GM12878 (cell line): ENCODE data around the gene HNF4A.

Source experiments
- EP300 ChIP-seq, 2 experiments: fragments of 150-350 bp in 1 of 2; IDR thresholded peaks; 2 replicates each; pipeline ENCODE4 v1.6.1; 2011 to 2012; ENCODE audit warnings: low read depth in 2 of 2, low read length in 2 of 2, borderline replicate concordance in 1 of 2, improper control_type of control experiment in 1 of 2, inconsistent platforms in 1 of 2; ENCODE audit not compliant: control insufficient read depth in 1 of 2
- GATAD2B ChIP-seq: fragments of 450-650 bp; conservative IDR thresholded peaks from 2 replicates; pipeline ENCODE4 v1.6.1; 2017; ENCODE audit warnings: low read depth, mild to moderate bottlenecking, moderate library complexity
- POLR2AphosphoS5 ChIP-seq: IDR thresholded peaks from 2 replicates; pipeline ENCODE4 v1.6.1; 2011; ENCODE audit warnings: mild to moderate bottlenecking, low read length, inconsistent platforms
- TAF1 ChIP-seq: IDR thresholded peaks from 2 replicates; pipeline ENCODE4 v1.6.1; 2011; ENCODE audit warnings: mild to moderate bottlenecking, low read depth, low read length, borderline replicate concordance
- ZNF274 ChIP-seq: IDR thresholded peaks from one replicate; pipeline ENCODE4 v1.8.0; 2011; ENCODE audit not compliant: insufficient read length, insufficient read depth

GRCh38 chr20:44336086-44336485 is 19.4 kb upstream of the HNF4A start:
- TF ChIP-seq GATAD2B, result no peak
- no peak for TF ChIP-seq TAF1
- no peak for TF ChIP-seq EP300 (IDR thresholded peaks at IDR 0.05; ENCODE audit: borderline replicate concordance in 1 of 2, control insufficient read depth in 1 of 2, low read depth in 2 of 2, low read length in 2 of 2)
- TF ChIP-seq POLR2AphosphoS5, result no peak
- no peak for TF ChIP-seq ZNF274
